NB4 (cell line): ENCODE results near the gene OSBP.

Experiments
- CTCF ChIP-seq: IDR thresholded peaks from one replicate; pipeline ENCODE4 v1.5.1; 2012; ENCODE audit warnings: low read depth, low read length
- MYC ChIP-seq: IDR thresholded peaks from 2 replicates; pipeline ENCODE4 v1.6.1; 2011; ENCODE audit warnings: low read depth, low read length
- POLR2A ChIP-seq: IDR thresholded peaks from 2 replicates; pipeline ENCODE4 v1.6.1; 2011; ENCODE audit warnings: mild to moderate bottlenecking; ENCODE audit not compliant: insufficient read length; ENCODE audit errors: extremely low read depth

DNA sequence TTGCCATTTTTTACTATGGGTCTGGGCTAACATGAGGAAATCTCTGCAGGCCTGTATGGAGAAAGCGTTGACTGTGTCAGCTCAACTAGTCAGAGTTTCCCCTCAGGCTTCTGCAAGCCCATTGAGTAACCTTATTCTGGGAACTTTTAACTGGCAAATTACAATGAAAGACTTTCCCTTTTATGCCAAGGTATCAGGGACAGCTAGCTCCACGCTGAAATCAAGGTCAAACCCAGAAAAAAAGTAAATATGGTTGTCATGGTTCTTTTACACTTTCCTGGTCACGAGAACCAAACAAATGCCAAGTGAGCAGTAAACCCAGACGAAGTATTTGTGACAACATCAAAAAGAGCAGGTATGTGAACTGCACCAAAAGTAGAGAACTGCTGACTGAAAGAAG lies 13.8 kb downstream of the OSBP start:
- TF ChIP-seq CTCF (no peak), MYC (no peak), POLR2A (no peak)
